Measurements from ENCODE around the gene PDE11A. TPM values are rescaled to one million over a fixed set of nuclear protein-coding genes. Genes with fewer than 3 reads are reported as not detected.

The PDE11A gene
- total and polyA plus RNA-seq, 12 donors, result 0.26 to 2.9 (median 0.58) TPM

- intact Hi-C loops (cut with DNase I), result no loop called here
- TF ChIP-seq, protein P1, sequence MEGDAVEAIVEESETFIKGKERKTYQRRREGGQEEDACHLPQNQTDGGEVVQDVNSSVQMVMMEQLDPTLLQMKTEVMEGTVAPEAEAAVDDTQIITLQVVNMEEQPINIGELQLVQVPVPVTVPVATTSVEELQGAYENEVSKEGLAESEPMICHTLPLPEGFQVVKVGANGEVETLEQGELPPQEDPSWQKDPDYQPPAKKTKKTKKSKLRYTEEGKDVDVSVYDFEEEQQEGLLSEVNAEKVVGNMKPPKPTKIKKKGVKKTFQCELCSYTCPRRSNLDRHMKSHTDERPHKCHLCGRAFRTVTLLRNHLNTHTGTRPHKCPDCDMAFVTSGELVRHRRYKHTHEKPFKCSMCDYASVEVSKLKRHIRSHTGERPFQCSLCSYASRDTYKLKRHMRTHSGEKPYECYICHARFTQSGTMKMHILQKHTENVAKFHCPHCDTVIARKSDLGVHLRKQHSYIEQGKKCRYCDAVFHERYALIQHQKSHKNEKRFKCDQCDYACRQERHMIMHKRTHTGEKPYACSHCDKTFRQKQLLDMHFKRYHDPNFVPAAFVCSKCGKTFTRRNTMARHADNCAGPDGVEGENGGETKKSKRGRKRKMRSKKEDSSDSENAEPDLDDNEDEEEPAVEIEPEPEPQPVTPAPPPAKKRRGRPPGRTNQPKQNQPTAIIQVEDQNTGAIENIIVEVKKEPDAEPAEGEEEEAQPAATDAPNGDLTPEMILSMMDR (IDR thresholded peaks at IDR 0.05), result no peak
- TF ChIP-seq POLR2A (IDR thresholded peaks at IDR 0.05), result no peak
- 63 to 72% (median 68%) methylated on average over 2 of the region's 2 CpGs for WGBS, 4 donors
- Histone ChIP-seq H3K4me1 (replicated peaks in 1 of 2) (no peaks in the 10 kb centered on the region), H3K9me3 (replicated peaks in 1 of 3) (no peaks in the 10 kb centered on the region), H3K27me3 (no peaks in the 10 kb centered on the region), H3K4me3 (no peak overlapping the region), H3K36me3 (replicated peaks in 1 of 2) (no peaks in the 10 kb centered on the region), H3K27ac (no peak overlapping the region)
- DNase-seq, result no peak
Measured at GRCh38 chr2:177923323-177923722, 149.3 kb downstream of the PDE11A start.

DNA sequence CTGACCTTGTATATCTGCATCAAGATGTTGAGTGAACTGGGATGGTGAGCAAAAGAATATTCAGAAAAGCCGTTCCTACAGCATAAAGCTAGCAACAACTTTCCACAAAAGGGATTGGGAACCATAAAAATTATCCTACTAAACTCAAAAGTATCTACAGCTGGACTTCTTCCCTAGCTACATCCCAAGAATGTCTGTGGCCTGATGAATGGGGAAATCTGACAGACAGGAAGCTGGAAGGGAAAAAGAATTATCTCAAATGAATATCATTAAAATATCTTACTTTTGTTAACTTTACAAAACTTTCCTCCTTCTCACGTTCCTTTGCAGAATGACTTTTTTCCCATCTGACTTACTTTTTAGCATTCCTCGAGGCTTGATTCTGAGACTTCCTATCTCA, 150.9 kb downstream of the PDE11A start:
- intact Hi-C loops (cut with DNase I), result no loop called here
- TF ChIP-seq, protein P1 (IDR thresholded peaks at IDR 0.05), result no peak
- no peak for TF ChIP-seq POLR2A (IDR thresholded peaks at IDR 0.05)
- H3K9me3 ChIP-seq (replicated peaks in 1 of 3), result no peaks in the 10 kb centered on the region
- DNase-seq, result no peak
- H3K27ac ChIP-seq, result no peak overlapping the region
- H3K36me3 ChIP-seq (replicated peaks in 1 of 2), result no peaks in the 10 kb centered on the region
- H3K27me3 ChIP-seq, result no peaks in the 10 kb centered on the region
- H3K4me3 ChIP-seq, result no peak overlapping the region
- no peaks in the 10 kb centered on the region for H3K4me1 ChIP-seq (replicated peaks in 1 of 2)
- 66 to 80% (median 77%) methylated on average over 3 of the region's 3 CpGs for WGBS, 4 donors

DNA sequence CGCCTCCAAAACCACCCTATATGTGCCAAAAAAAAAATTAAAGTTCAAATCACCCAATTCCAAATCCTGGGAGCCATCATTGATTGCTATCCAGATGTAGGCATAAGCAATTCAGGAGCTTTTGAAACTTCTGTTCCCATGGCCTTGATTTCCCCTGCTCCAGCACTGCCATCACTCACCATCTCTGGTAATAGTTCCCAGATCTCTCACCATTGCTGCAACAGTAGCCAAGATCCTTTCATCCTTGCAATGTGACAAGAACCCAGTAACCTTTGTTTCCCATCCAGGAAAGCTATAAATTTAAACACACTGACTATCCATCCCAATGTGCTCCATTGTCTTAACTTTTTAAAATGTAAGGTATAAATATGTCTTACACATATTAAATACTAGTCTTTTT, 155.4 kb downstream of the PDE11A start:
- intact Hi-C loops (cut with DNase I), result no loop called here
- Histone ChIP-seq H3K27ac (no peak overlapping the region), H3K36me3 (replicated peaks in 1 of 2) (no peaks in the 10 kb centered on the region), H3K27me3 (no peaks in the 10 kb centered on the region), H3K4me1 (replicated peaks in 1 of 2) (no peaks in the 10 kb centered on the region), H3K4me3 (no peak overlapping the region), H3K9me3 (replicated peaks in 1 of 3) (no peaks in the 10 kb centered on the region)
- no peak for TF ChIP-seq POLR2A (IDR thresholded peaks at IDR 0.05)
- TF ChIP-seq, protein P1 (IDR thresholded peaks at IDR 0.05), result no peak
- WGBS, 4 donors, result 71 to 93% (median 87%) methylated on average over 1 of the region's 1 CpG
- DNase-seq, result no peak

GRCh38 chr2:177916342-177916741, 156.2 kb downstream of the PDE11A start:
- TF ChIP-seq, protein P1 (IDR thresholded peaks at IDR 0.05), result no peak
- TF ChIP-seq POLR2A (IDR thresholded peaks at IDR 0.05), result no peak
- no peaks in the 10 kb centered on the region for H3K4me1 ChIP-seq (replicated peaks in 1 of 2)
- no peak overlapping the region for H3K27ac ChIP-seq
- 67 to 79% (median 71%) methylated on average over 4 of the region's 4 CpGs for WGBS, 4 donors
- H3K9me3 ChIP-seq (replicated peaks in 1 of 3), result no peaks in the 10 kb centered on the region
- no peak overlapping the region for H3K4me3 ChIP-seq
- H3K36me3 ChIP-seq (replicated peaks in 1 of 2), result no peaks in the 10 kb centered on the region
- intact Hi-C loops (cut with DNase I), result no loop called here
- no peak for DNase-seq
- H3K27me3 ChIP-seq, result no peaks in the 10 kb centered on the region

Measured in adrenal gland (tissue), 12 donors.